NT2/D1 (cell line): ENCODE measurements around the gene RYR3.

Experiments used
- DNase-seq: peaks from one replicate; pipeline ENCODE4 v3.0.0-alpha.2; 2011; ENCODE audit warnings: low read depth, low spot score
- H3K27me3 ChIP-seq: 2 replicates; pipeline ENCODE4 v1.6.0; 2011; ENCODE audit warnings: mild to moderate bottlenecking; ENCODE audit not compliant: insufficient read length, insufficient read depth
- H3K36me3 ChIP-seq: 2 replicates; pipeline ENCODE4 v1.6.1; 2011; ENCODE audit warnings: mild to moderate bottlenecking, low read length, mixed read lengths; ENCODE audit not compliant: insufficient read depth, insufficient read length
- H3K4me1 ChIP-seq: 2 replicates; pipeline ENCODE4 v1.5.1; 2011; ENCODE audit not compliant: insufficient read depth, insufficient read length
- H3K4me3 ChIP-seq: 2 replicates; pipeline ENCODE4 v1.5.1; 2011; ENCODE audit warnings: low read depth; ENCODE audit not compliant: insufficient read length
- H3K9ac ChIP-seq: 2 replicates; pipeline ENCODE4 v1.6.0; 2011; ENCODE audit warnings: low read depth; ENCODE audit not compliant: insufficient read length
- H3K9me3 ChIP-seq: 2 replicates; pipeline ENCODE4 v1.5.1; 2011; ENCODE audit warnings: mild to moderate bottlenecking, low read length; ENCODE audit not compliant: insufficient read depth
- SUZ12 ChIP-seq: IDR thresholded peaks from 2 replicates; pipeline ENCODE4 v1.6.1; 2011; ENCODE audit not compliant: insufficient read length, insufficient read depth; ENCODE audit errors: extremely low read depth
- YY1 ChIP-seq: IDR thresholded peaks from 2 replicates; pipeline ENCODE4 v1.6.1; 2011; ENCODE audit not compliant: insufficient read length, insufficient read depth
- ZNF274 ChIP-seq: IDR thresholded peaks from 2 replicates; pipeline ENCODE4 v1.6.1; 2011; ENCODE audit warnings: mild to moderate bottlenecking, low read depth, low read length

The RYR3 gene

DNA sequence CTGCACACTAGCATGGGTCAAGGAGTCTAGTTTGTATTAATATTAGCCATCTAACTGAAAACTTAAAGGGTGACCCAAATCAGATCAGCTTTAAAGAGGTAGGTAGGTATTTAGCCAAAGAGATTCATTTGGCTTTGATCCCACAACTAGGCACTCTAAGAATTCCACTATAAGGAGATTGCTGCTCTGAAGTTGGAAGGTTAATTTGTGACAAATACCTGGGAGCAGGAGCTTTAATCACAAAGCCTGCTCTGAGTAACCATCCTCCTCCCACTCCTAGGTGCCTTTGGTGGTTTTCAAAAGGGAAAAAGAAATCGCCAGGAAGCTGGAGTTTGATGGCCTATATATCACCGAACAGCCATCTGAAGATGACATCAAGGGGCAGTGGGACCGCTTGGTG lies 537.2 kb downstream of the RYR3 start:
- no peak overlapping the region for H3K4me3 ChIP-seq
- no peaks in the 10 kb centered on the region for H3K9me3 ChIP-seq
- no peak for TF ChIP-seq SUZ12
- TF ChIP-seq YY1 = no peak
- TF ChIP-seq ZNF274 = no peak
- H3K9ac ChIP-seq = no peak overlapping the region
- H3K27me3 ChIP-seq = no peaks in the 10 kb centered on the region
- DNase-seq = no peak
- H3K4me1 ChIP-seq = peaks cover 4% of the 10 kb centered on the region
- no peaks in the 10 kb centered on the region for H3K36me3 ChIP-seq

DNA sequence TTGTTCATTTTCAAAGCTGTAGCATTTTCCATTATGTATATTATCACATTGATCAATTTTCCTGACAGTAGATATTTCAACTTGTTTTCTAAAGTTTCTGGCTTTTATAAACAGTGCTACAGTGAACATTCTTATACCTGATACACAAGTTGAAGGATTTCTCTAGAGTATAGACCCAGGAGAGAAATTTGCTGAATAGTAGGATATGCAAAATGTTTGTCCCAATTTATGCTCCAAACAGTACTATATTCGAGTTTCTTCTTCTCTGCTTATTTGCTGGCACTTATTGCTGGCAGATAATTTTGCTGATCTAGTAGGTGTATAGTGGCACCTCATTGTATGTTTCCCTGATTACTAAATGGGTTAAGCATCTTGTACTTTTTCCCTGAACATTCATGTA lies 540.3 kb downstream of the RYR3 start:
- Histone ChIP-seq H3K36me3 (no peaks in the 10 kb centered on the region), H3K9me3 (no peaks in the 10 kb centered on the region), H3K4me3 (no peak overlapping the region), H3K4me1 (peaks cover 2% of the 10 kb centered on the region), H3K9ac (no peak overlapping the region), H3K27me3 (no peaks in the 10 kb centered on the region)
- DNase-seq = no peak
- TF ChIP-seq YY1 (no peak), ZNF274 (no peak), SUZ12 (no peak)

- DNase-seq = no peak
- no peaks in the 10 kb centered on the region for H3K4me1 ChIP-seq
- no peak for TF ChIP-seq YY1
- H3K9me3 ChIP-seq = no peaks in the 10 kb centered on the region
- no peaks in the 10 kb centered on the region for H3K27me3 ChIP-seq
- H3K9ac ChIP-seq = no peak overlapping the region
- no peaks in the 10 kb centered on the region for H3K36me3 ChIP-seq
- no peak overlapping the region for H3K4me3 ChIP-seq
Measured at GRCh38 chr15:33852094-33852493, 541.3 kb downstream of the RYR3 start.

DNA sequence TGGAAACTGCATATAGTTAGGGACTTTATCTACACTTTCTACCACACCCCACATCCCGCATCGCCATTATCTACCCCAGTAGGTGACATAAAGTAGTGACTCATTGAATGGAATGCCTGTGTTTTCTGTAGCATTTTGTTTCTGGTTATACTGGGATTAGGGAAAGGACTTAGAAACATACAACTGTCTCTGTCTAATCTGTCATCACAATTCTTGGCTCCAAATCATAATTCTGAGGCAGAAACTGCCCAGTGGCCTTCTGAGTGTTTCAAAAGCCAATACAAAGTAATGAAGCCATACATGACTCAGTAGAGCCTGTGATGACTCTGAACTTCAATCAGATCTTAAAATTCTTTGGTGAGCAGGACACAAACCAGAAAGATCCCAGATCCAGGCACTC lies 541.8 kb downstream of the RYR3 start:
- no peaks in the 10 kb centered on the region for H3K4me1 ChIP-seq
- H3K9me3 ChIP-seq = no peaks in the 10 kb centered on the region
- H3K4me3 ChIP-seq = no peak overlapping the region
- no peak for TF ChIP-seq YY1
- no peak for TF ChIP-seq ZNF274
- no peak for TF ChIP-seq SUZ12
- DNase-seq = no peak
- no peaks in the 10 kb centered on the region for H3K27me3 ChIP-seq
- peaks cover 3% of the 10 kb centered on the region for H3K36me3 ChIP-seq
- no peak overlapping the region for H3K9ac ChIP-seq

GRCh38 chr15:33857726-33858125 lies 547.0 kb downstream of the RYR3 start:
- Histone ChIP-seq H3K27me3 (no peaks in the 10 kb centered on the region), H3K9ac (no peak overlapping the region), H3K4me3 (no peak overlapping the region), H3K36me3 (peaks cover 18% of the 10 kb centered on the region), H3K4me1 (no peaks in the 10 kb centered on the region), H3K9me3 (no peaks in the 10 kb centered on the region)
- DNase-seq = no peak
- TF ChIP-seq ZNF274 (no peak), YY1 (no peak), SUZ12 (no peak)

DNA sequence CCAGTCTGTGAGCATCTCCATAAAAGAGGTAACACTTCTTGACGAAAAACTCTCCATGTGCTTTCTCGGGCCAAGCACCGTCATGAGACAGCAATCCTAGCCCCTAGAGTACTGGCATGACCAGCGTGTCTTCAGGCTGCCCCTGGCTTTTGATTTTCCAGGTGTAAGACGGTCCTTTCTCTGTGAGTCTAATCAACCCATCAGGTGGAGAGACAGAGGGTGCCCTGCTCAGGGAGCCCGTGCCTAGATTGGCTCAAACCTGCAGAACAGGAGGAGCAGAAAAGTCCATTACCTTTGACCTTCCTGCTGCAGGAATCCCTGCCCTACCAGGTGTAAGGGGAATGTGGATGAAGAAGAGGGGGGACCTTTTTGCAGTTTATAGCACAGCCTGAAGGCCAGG lies 548.1 kb downstream of the RYR3 start:
- no peak overlapping the region for H3K4me3 ChIP-seq
- no peaks in the 10 kb centered on the region for H3K4me1 ChIP-seq
- H3K36me3 ChIP-seq = peaks cover 18% of the 10 kb centered on the region
- H3K27me3 ChIP-seq = no peaks in the 10 kb centered on the region
- DNase-seq = no peak
- no peak overlapping the region for H3K9ac ChIP-seq
- no peak for TF ChIP-seq SUZ12
- TF ChIP-seq YY1 = no peak
- no peak for TF ChIP-seq ZNF274
- H3K9me3 ChIP-seq = no peaks in the 10 kb centered on the region

- TF ChIP-seq SUZ12 = no peak
- no peak for TF ChIP-seq ZNF274
- TF ChIP-seq YY1 = no peak
- H3K4me3 ChIP-seq = no peak overlapping the region
- no peaks in the 10 kb centered on the region for H3K27me3 ChIP-seq
- no peaks in the 10 kb centered on the region for H3K4me1 ChIP-seq
- no peak overlapping the region for H3K9ac ChIP-seq
- H3K36me3 ChIP-seq = peaks cover 26% of the 10 kb centered on the region
- no peak for DNase-seq
- H3K9me3 ChIP-seq = no peaks in the 10 kb centered on the region
Measured at GRCh38 chr15:33859992-33860545, 549.3 kb downstream of the RYR3 start.
